ENCODE results near the gene SUCLG1.
A peak's percentile ranks its signal among the peaks of the same experiment; 100 is the strongest.

The SUCLG1 gene

GRCh38 chr2:84461310-84461709 is 2.2 kb upstream of the SUCLG1 start:
- no peak for DNase-seq (ENCODE audit: low read depth)

GRCh38 chr2:84460670-84461069 is 1.6 kb upstream of the SUCLG1 start:
- DNase-seq (ENCODE audit: low read depth) = no peak

GRCh38 chr2:84459944-84460429 is 907 bp upstream of the SUCLG1 start:
- no peak for DNase-seq (ENCODE audit: low read depth)

GRCh38 chr2:84458551-84459017 is 496 bp downstream of the SUCLG1 start:
- DNase-seq (ENCODE audit: low read depth) = peak; percentile 2

- DNase-seq (ENCODE audit: low read depth) = no peak
Observed at GRCh38 chr2:84457686-84458085, 1.4 kb downstream of the SUCLG1 start.

- DNase-seq (ENCODE audit: low read depth) = no peak
Observed at GRCh38 chr2:84456156-84456555, 2.9 kb downstream of the SUCLG1 start.

GRCh38 chr2:84454581-84454980 is 4.5 kb downstream of the SUCLG1 start:
- DNase-seq (ENCODE audit: low read depth) = no peak

- no peak for DNase-seq (ENCODE audit: low read depth)
Observed at GRCh38 chr2:84452624-84453023, 6.5 kb downstream of the SUCLG1 start.

GRCh38 chr2:84451579-84451978 is 7.5 kb downstream of the SUCLG1 start:
- no peak for DNase-seq (ENCODE audit: low read depth)

GRCh38 chr2:84450288-84451227 is 8.5 kb downstream of the SUCLG1 start:
- no peak for DNase-seq (ENCODE audit: low read depth)

GRCh38 chr2:84449711-84450110 is 9.4 kb downstream of the SUCLG1 start:
- no peak for DNase-seq (ENCODE audit: low read depth)

GRCh38 chr2:84449055-84449454 is 10.0 kb downstream of the SUCLG1 start:
- no peak for DNase-seq (ENCODE audit: low read depth)

GRCh38 chr2:84443477-84443876 is 15.6 kb downstream of the SUCLG1 start:
- DNase-seq (ENCODE audit: low read depth) = no peak

GRCh38 chr2:84442888-84443287 is 16.2 kb downstream of the SUCLG1 start:
- no peak for DNase-seq (ENCODE audit: low read depth)

- no peak for DNase-seq (ENCODE audit: low read depth)
Observed at GRCh38 chr2:84441505-84441904, 17.6 kb downstream of the SUCLG1 start.

- no peak for DNase-seq (ENCODE audit: low read depth)
Observed at GRCh38 chr2:84441036-84441435, 18.0 kb downstream of the SUCLG1 start.

GRCh38 chr2:84435345-84436025 is 23.6 kb downstream of the SUCLG1 start:
- no peak for DNase-seq (ENCODE audit: low read depth)

- no peak for DNase-seq (ENCODE audit: low read depth)
Observed at GRCh38 chr2:84429328-84429727, 29.8 kb downstream of the SUCLG1 start.

GRCh38 chr2:84427235-84428138 is 31.6 kb downstream of the SUCLG1 start:
- DNase-seq (ENCODE audit: low read depth) = no peak

- no peak for DNase-seq (ENCODE audit: low read depth)
Observed at GRCh38 chr2:84425310-84425709, 33.8 kb downstream of the SUCLG1 start.

GRCh38 chr2:84424152-84424551 is 34.9 kb downstream of the SUCLG1 start:
- DNase-seq (ENCODE audit: low read depth) = no peak

GRCh38 chr2:84421791-84422190 is 37.3 kb downstream of the SUCLG1 start:
- no peak for DNase-seq (ENCODE audit: low read depth)
